A172 (cell line): ENCODE results near the gene TBC1D25. TPM values are rescaled to one million over a fixed set of nuclear protein-coding genes. Genes with fewer than 3 reads are reported as not detected.

ENCODE experiments used
- DNase-seq: peaks from one replicate; pipeline ENCODE4 v3.0.0-alpha.2; 2015; ENCODE audit warnings: low spot score
- total RNA-seq: library from RNA; depleted of rRNA; stranded (reverse); fragments of >200 nt; shearing (Covaris generic); gene quantifications from 2 replicates; pipeline ENCODE4 v1.2.3, GENCODE V29; 2014; rRNA removed

The TBC1D25 gene
- total RNA-seq, 1 experiment from 2014 or later: 12.7 TPM

DNA sequence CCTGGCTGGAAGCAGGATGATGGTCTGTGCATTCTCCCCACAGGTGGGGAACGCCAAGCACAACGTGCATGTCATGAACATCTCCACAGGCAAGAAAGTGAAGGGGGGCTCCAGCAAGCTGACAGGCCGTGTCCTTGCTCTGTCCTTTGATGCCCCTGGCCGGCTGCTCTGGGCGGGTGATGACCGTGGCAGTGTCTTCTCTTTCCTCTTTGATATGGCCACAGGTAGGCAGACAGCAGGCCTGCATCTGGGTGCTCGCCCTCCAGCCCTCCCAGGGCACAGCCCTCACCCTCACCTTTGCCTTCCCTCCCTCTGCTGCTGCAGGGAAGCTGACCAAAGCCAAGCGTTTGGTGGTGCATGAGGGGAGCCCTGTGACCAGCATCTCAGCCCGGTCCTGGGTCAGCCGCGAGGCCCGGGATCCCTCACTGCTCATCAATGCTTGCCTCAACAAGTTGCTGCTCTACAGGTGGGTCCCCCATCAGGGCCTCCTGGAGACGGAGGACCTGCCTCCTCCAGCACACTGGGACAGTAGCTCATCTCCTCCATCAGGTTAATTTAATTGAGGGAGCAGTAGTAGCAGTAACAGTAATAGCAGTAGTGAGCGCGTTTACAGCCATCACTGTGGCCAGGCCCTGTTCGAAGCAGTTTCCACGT lies 62.4 kb downstream of the TBC1D25 start:
- no peak for DNase-seq

DNA sequence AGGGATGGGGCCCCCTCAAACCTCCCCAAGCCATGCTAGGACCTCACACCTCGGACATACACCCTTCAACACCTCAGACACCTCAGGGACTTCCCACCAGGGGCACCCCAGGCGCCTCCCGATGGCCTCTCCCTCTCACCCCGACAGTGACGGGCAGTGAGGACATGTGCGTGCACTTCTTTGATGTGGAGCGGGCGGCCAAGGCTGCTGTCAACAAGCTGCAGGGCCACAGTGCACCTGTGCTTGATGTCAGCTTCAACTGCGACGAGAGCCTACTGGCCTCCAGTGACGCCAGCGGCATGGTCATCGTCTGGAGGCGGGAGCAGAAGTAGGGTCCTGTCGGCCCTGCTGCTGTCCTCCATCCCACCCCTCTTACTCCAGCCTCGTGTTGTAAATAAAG lies 65.2 kb downstream of the TBC1D25 start:
- no peak for DNase-seq

DNA sequence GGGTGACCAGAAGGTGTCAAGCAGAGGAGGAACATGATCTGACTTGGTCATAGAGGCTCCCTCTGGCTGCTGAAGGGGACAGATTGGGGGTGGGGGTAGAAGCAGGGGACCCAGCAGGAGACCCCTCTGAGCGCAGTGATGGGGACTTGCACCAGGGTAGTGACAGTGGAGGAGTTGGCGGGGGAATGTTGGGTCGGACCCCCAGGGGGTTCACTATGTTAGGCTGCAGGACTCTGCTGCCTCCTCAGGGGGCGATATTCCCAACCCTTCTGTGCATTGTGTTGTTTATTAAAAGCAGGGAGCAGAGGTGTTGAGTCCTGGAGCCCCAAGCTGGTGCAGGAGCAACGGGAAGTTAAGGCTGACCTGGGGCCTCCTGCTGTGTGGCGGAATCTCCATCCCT lies 66.6 kb downstream of the TBC1D25 start:
- DNase-seq: no peak

DNA sequence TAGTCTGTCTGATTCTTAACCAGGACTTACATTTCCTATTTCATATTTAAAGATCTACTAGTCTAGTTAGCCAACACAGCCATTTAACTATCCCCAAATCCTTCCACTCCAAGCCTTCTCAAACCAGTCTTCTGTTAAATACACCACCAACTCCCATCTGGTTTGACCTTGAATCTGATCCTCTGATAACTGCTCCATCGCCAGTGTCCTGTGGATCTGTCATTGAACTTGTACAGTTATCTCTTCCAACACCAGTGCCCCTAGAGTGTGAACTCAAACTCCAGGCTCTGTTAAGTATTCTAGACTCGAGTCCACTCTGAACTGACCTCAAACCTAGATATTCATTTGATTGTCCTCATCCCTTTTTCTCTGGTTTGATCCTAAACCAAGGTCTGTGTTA lies 72.2 kb downstream of the TBC1D25 start:
- DNase-seq: no peak

Other genes with a start within 250 kb of the TBC1D25 start
- gene SSX3, start 183.0 kb upstream of the TBC1D25 start, total RNA-seq: not detected in 2 replicates
- not detected in 2 replicates for gene SSX4, start 156.2 kb upstream of the TBC1D25 start, total RNA-seq
- not detected in 2 replicates for gene SSX4B, start 127.8 kb upstream of the TBC1D25 start, total RNA-seq
- gene SLC38A5, start 69.5 kb upstream of the TBC1D25 start, total RNA-seq: 0.34 TPM in 1 of 2 replicates, not detected in the other
- 110 and 113 TPM in 2 replicates for gene FTSJ1, start 63.5 kb upstream of the TBC1D25 start, total RNA-seq
- 13.2 and 15.2 TPM in 2 replicates for gene PORCN, start 30.7 kb upstream of the TBC1D25 start, total RNA-seq
- gene EBP, start 17.9 kb upstream of the TBC1D25 start, total RNA-seq: 92.6 and 143 TPM in 2 replicates
- gene RBM3, start 34.8 kb downstream of the TBC1D25 start, total RNA-seq: 126 and 142 TPM in 2 replicates
- gene WDR13, start 57.8 kb downstream of the TBC1D25 start, total RNA-seq: 71.5 and 81.8 TPM in 2 replicates
- gene WAS, start 144.1 kb downstream of the TBC1D25 start, total RNA-seq: 0.62 and 3.6 TPM in 2 replicates
- 18.4 and 18.9 TPM in 2 replicates for gene SUV39H1, start 157.0 kb downstream of the TBC1D25 start, total RNA-seq
- not detected in 2 replicates for gene GLOD5, start 222.0 kb downstream of the TBC1D25 start, total RNA-seq
- not detected in 2 replicates for gene GATA1, start 246.9 kb downstream of the TBC1D25 start, total RNA-seq